ENCODE measurements around the gene KIAA0513. TPM values are rescaled to one million over a fixed set of nuclear protein-coding genes. Genes with fewer than 3 reads are reported as not detected.

KIAA0513 gene
- total RNA-seq, 4 donors from 2014 or later = 6.9 to 13.8 (median 8.1) TPM

GRCh38 chr16:85084841-85085510 lies 57.4 kb downstream of the KIAA0513 start:
- TF ChIP-seq EP300 (IDR thresholded peaks at IDR 0.05) (no peak), POLR2A (IDR thresholded peaks at IDR 0.05) (no peak), CTCF (IDR thresholded peaks at IDR 0.05) (no peak)
- 71% methylated on average over 16 of the region's 16 CpGs for WGBS, 2 donors
- no peak overlapping the region for H3K27ac ChIP-seq
- H3K27me3 ChIP-seq = no peaks in the 10 kb centered on the region
- H3K9me3 ChIP-seq = no peaks in the 10 kb centered on the region
- DNase-seq (ENCODE audit: low spot score in 2 of 2) = no peak
- peaks cover 0 to 44% (median 0%) of the 10 kb centered on the region in 3 donors for H3K36me3 ChIP-seq
- no peak overlapping the region for H3K4me3 ChIP-seq
- peaks cover 0 to 18% (median 0%) of the 10 kb centered on the region in 4 donors for H3K4me1 ChIP-seq

- H3K4me3 ChIP-seq = no peak overlapping the region
- 96 to 97% methylated on average over 15 to 16 of the region's 17 CpGs for WGBS, 2 donors
- H3K27me3 ChIP-seq = no peaks in the 10 kb centered on the region
- H3K36me3 ChIP-seq = peaks cover 0 to 38% (median 0%) of the 10 kb centered on the region in 3 donors
- peaks cover 0 to 22% (median 0%) of the 10 kb centered on the region in 4 donors for H3K4me1 ChIP-seq
- H3K9me3 ChIP-seq = no peaks in the 10 kb centered on the region
- no peak for DNase-seq (ENCODE audit: low spot score in 2 of 2)
- TF ChIP-seq POLR2A (IDR thresholded peaks at IDR 0.05) = no peak
- TF ChIP-seq EP300 (IDR thresholded peaks at IDR 0.05) = no peak
- no peak for TF ChIP-seq CTCF (IDR thresholded peaks at IDR 0.05)
- H3K27ac ChIP-seq = no peak overlapping the region
These were observed 58.1 kb downstream of the KIAA0513 start for GRCh38 chr16:85085721-85086120.

- Histone ChIP-seq H3K9me3 (no peaks in the 10 kb centered on the region), H3K4me3 (no peak overlapping the region), H3K27ac (peak overlapping the region in 1 of 4 donors; percentile 19), H3K4me1 (peaks cover 0 to 22% (median 0%) of the 10 kb centered on the region in 4 donors), H3K27me3 (no peaks in the 10 kb centered on the region), H3K36me3 (peaks cover 0 to 29% (median 0%) of the 10 kb centered on the region in 3 donors)
- DNase-seq (ENCODE audit: low spot score in 2 of 2) = peak; percentile 68 to 79
- TF ChIP-seq POLR2A (IDR thresholded peaks at IDR 0.05) (no peak), CTCF (IDR thresholded peaks at IDR 0.05) (peak; percentile 58 to 87 (median 73))
- WGBS, 2 donors = 76 to 78% methylated on average over 35 to 36 of the region's 37 CpGs
These were observed 59.0 kb downstream of the KIAA0513 start for GRCh38 chr16:85086347-85087291.

GRCh38 chr16:85087899-85088569 lies 60.4 kb downstream of the KIAA0513 start:
- DNase-seq (ENCODE audit: low spot score in 2 of 2) = no peak
- 91 to 96% methylated on average over 15 to 18 of the region's 21 CpGs for WGBS, 2 donors
- Histone ChIP-seq H3K36me3 (peaks cover 0 to 26% (median 0%) of the 10 kb centered on the region in 3 donors), H3K27me3 (no peaks in the 10 kb centered on the region), H3K27ac (no peak overlapping the region), H3K9me3 (no peaks in the 10 kb centered on the region), H3K4me1 (peaks cover 0 to 14% (median 0%) of the 10 kb centered on the region in 4 donors), H3K4me3 (no peak overlapping the region)
- TF ChIP-seq POLR2A (IDR thresholded peaks at IDR 0.05) = no peak

- 63 to 68% methylated on average over 18 to 31 of the region's 31 CpGs for WGBS, 2 donors
- peaks cover 0 to 26% (median 0%) of the 10 kb centered on the region in 3 donors for H3K36me3 ChIP-seq
- H3K4me1 ChIP-seq = peaks cover 0 to 14% (median 0%) of the 10 kb centered on the region in 4 donors
- no peak for DNase-seq (ENCODE audit: low spot score in 2 of 2)
- no peaks in the 10 kb centered on the region for H3K9me3 ChIP-seq
- TF ChIP-seq CTCF (IDR thresholded peaks at IDR 0.05) (no peak), EP300 (IDR thresholded peaks at IDR 0.05) (no peak)
- no peak overlapping the region for H3K4me3 ChIP-seq
- H3K27ac ChIP-seq = no peak overlapping the region
- no peaks in the 10 kb centered on the region for H3K27me3 ChIP-seq
These were observed 61.1 kb downstream of the KIAA0513 start for GRCh38 chr16:85088570-85089199.

Measured in tibial nerve (tissue), 4 donors.